HepG2 (cell line): ENCODE data around the gene CLCA4. TPM values are rescaled to one million over a fixed set of nuclear protein-coding genes. Genes with fewer than 3 reads are reported as not detected.
"Not testable (repeated sequence)": the region's sequence is repeated elsewhere in the genome, so short reads cannot be mapped to it uniquely, and the experiment has no call there.

Experiments used
- ATAC-seq: fragments of 200-7000 bp; cut with Tn5 transposase; 3 replicates; pipeline ENCODE4 v1.9.1; 2020; ENCODE audit warnings: mild to moderate bottlenecking, moderate library complexity
- BruUV-seq: library from RNA; stranded (reverse); fragments of 400-500 nt; replicated peaks from 2 replicates; lab custom pipeline; 2021; lab: Mats Ljungman, UMichigan
- CTCF ChIA-PET: fragments of 300-600 bp; formaldehyde crosslinking; extraction: SDS; loops from one replicate; lab custom pipeline; 2021; ENCODE audit warnings: low total read pairs, inconsistent platforms, low intra/inter-chr PET ratio; lab: Yijun Ruan, JAX
- POLR2A ChIA-PET: fragments of 350-600 bp; sonication (Branson Sonifier 250); formaldehyde crosslinking; loops from one replicate; lab custom pipeline; 2020; ENCODE audit warnings: antibody characterized with exemption, inconsistent platforms; lab: Yijun Ruan, JAX
- DNase-seq: peaks from one replicate; pipeline ENCODE4 v3.0.0-alpha.2; 2015; ENCODE audit warnings: low spot score
- FAIRE-seq: peaks from 3 replicates; lab custom pipeline; 2011; peaks lifted over from hg19 to GRCh38; lab: Jason Lieb, UNC
- H2AFZ ChIP-seq: one replicate; pipeline ENCODE4 v1.6.1; 2011; ENCODE audit warnings: low read length, inconsistent platforms
- H3K27ac ChIP-seq: fragments of 300-600 bp; 3 replicates; pipeline ENCODE4 v1.8.0; 2011; ENCODE audit warnings: mixed run types, mild to moderate bottlenecking, mixed read lengths, low read length, inconsistent platforms; ENCODE audit not compliant: insufficient read depth; ENCODE audit errors: extremely low read length
- H3K27me3 ChIP-seq, 2 experiments: fragments of 200-600 bp in 1 of 2; 2 replicates in 1 of 2; 3 replicates in 1 of 2; pipeline versions ENCODE4 v1.6.0 to v1.8.0; 2011; ENCODE audit warnings: low read length in 2 of 2, mild to moderate bottlenecking in 2 of 2, moderate library complexity in 2 of 2, inconsistent platforms in 1 of 2; ENCODE audit not compliant: insufficient read depth in 2 of 2, control insufficient read depth in 1 of 2
- H3K36me3 ChIP-seq, 2 experiments: fragments of 200-600 bp in 1 of 2; replicated peaks in 1 of 2; 2 replicates in 1 of 2; 3 replicates in 1 of 2; pipeline versions ENCODE4 v1.5.1 to v1.8.0; 2011; ENCODE audit warnings: low read length in 2 of 2, inconsistent platforms in 1 of 2; ENCODE audit not compliant: insufficient read depth in 2 of 2, control insufficient read depth in 1 of 2
- H3K4me1 ChIP-seq: 2 replicates; pipeline ENCODE4 v1.5.1; 2012; ENCODE audit warnings: low read length, inconsistent platforms; ENCODE audit not compliant: insufficient read depth
- H3K4me2 ChIP-seq: 2 replicates; pipeline ENCODE4 v1.6.0; 2011; ENCODE audit warnings: low read depth, low read length, inconsistent platforms
- H3K4me3 ChIP-seq, 3 experiments: fragments of 200-600 bp in 1 of 3; sonication (generic), shearing (Covaris generic) in 1 of 3; replicated peaks in 1 of 3; 2 replicates each; pipeline ENCODE4 v1.5.1; 2011 to 2016; ENCODE audit warnings: low read length in 3 of 3, inconsistent platforms in 2 of 3, low read depth in 2 of 3, mild to moderate bottlenecking in 2 of 3, control low read depth in 1 of 3, mixed read lengths in 1 of 3; ENCODE audit not compliant: insufficient read depth in 1 of 3
- H3K79me2 ChIP-seq: one replicate; pipeline ENCODE4 v1.6.1; 2011; ENCODE audit warnings: low read length, inconsistent platforms; ENCODE audit not compliant: insufficient read depth
- H3K9ac ChIP-seq: 2 replicates; pipeline ENCODE4 v1.6.0; 2011; ENCODE audit warnings: mild to moderate bottlenecking, low read depth, low read length, inconsistent platforms; ENCODE audit not compliant: insufficient read depth
- H3K9me3 ChIP-seq: 2 replicates; pipeline ENCODE4 v1.5.1; 2012; ENCODE audit warnings: mild to moderate bottlenecking, low read length
- H4K20me1 ChIP-seq: 2 replicates; pipeline ENCODE4 v1.6.0; 2011; ENCODE audit warnings: inconsistent platforms, mild to moderate bottlenecking, low read length, moderate library complexity; ENCODE audit not compliant: insufficient read depth
- FLYWCH1 ChIP-seq: sonication (generic); formaldehyde crosslinking; IDR thresholded peaks from 2 replicates; pipeline ENCODE4 v1.8.1; 2023; ENCODE audit warnings: mild to moderate bottlenecking, missing genetic modification reagents
- WGBS: methylation state at CpG from one replicate; pipeline ENCODE4 v1.1.6; 2017; ENCODE audit warnings: low lambda C conversion rate; 5-methylcytosine and 5-hydroxymethylcytosine counted together
- in situ Hi-C: cut with HindIII; loops from 2 replicates; pipeline ENCODE4 v1.10.0; 2017; ENCODE audit warnings: low pct_unique_long_range_greater_than_20kb; ENCODE audit not compliant: extremely low pct_ligation_motif_present
- intact Hi-C: fragments of 100-400 bp; cut with micrococcal nuclease; formaldehyde crosslinking; loops from one replicate; pipeline ENCODE4 v1.10.0; 2022; ENCODE audit not compliant: unreplicated experiment
- polyA plus RNA-seq, 8 experiments: library from polyadenylated mRNA; depleted of rRNA in 3 of 8; stranded (reverse) in 7 of 8; unstranded in 1 of 8; fragments of >200 nt; fragmentation: Illumina TruSeq in 4 of 8; extraction: Trizol in 4 of 8; gene quantifications; 2 replicates each; pipeline versions ENCODE4 v1.2.1 to v1.2.3, GENCODE V29; 2011 to 2016; ENCODE audit warnings: low read depth in 4 of 8, missing spikeins in 1 of 8, mixed read lengths in 1 of 8; ENCODE audit not compliant: insufficient read depth in 1 of 8
- total RNA-seq, 5 experiments: library from RNA; depleted of rRNA; stranded (reverse); fragments of >200 nt; fragmentation: Illumina TruSeq; extraction: Trizol; gene quantifications; 2 replicates each; pipeline ENCODE4 v1.2.3, GENCODE V29; 2016; ENCODE audit warnings: low read depth in 1 of 5
- TF ChIP-seq, protein P1 (sequence below): sonication (generic); formaldehyde crosslinking; IDR thresholded peaks from 2 replicates; pipeline ENCODE4 v1.5.0; 2020; ENCODE audit warnings: mild to moderate bottlenecking, low read depth, missing genetic modification reagents, borderline replicate concordance
- TF ChIP-seq, protein P2 (sequence below), 2 experiments: sonication (generic) in 1 of 2; formaldehyde crosslinking in 1 of 2; IDR thresholded peaks; 2 replicates each; pipeline versions ENCODE4 v1.4.0 to v1.6.1; 2018 to 2020; ENCODE audit warnings: missing genetic modification reagents in 2 of 2, borderline replicate concordance in 1 of 2, low read depth in 1 of 2, mild to moderate bottlenecking in 1 of 2, missing biosample characterization in 1 of 2
- TF ChIP-seq, protein P3 (sequence below), 2 experiments: fragments of 450-650 bp in 1 of 2; sonication (generic) in 1 of 2; formaldehyde crosslinking in 1 of 2; IDR thresholded peaks; 2 replicates each; pipeline versions ENCODE4 v1.6.1 to v1.8.0; 2016 to 2022; ENCODE audit warnings: antibody characterized with exemption in 1 of 2, mild to moderate bottlenecking in 1 of 2, missing genetic modification reagents in 1 of 2

Gene CLCA4
- total and polyA plus RNA-seq, 2 of the 13 experiments (the other 11 are each of a cell fraction or from before 2014, with no cell fraction given), result not detected

DNA sequence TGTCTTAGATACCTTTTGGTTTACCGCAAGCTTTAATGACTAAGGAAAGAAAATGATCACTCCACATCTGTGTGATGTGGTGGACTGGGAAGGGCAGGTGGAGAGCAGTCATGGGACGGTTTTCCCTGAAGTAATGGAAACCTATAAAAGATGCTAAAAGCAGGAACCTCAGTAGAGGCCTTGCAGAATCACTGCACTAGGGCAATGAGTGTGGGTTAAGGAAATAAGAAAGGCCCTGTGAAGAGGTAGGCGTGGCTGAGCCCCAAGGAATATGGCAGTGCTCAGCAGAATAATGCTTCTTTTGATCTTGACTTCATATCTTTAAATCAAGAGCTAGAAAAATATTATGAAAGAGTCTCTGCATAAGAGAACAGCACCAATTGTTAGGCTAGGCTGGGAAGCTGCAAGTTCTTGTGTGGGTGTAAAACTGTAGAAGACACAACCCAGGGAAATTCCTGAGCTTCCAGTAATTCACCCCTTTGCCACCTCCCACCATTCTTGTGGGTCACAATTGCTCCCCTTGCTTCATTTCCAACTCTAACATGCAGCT, 49.9 kb downstream of the CLCA4 start (continued):
- TF ChIP-seq, protein P1, sequence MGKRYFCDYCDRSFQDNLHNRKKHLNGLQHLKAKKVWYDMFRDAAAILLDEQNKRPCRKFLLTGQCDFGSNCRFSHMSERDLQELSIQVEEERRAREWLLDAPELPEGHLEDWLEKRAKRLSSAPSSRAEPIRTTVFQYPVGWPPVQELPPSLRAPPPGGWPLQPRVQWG (CRISPR knock-in tag), result no peak
- TF ChIP-seq, protein P2, sequence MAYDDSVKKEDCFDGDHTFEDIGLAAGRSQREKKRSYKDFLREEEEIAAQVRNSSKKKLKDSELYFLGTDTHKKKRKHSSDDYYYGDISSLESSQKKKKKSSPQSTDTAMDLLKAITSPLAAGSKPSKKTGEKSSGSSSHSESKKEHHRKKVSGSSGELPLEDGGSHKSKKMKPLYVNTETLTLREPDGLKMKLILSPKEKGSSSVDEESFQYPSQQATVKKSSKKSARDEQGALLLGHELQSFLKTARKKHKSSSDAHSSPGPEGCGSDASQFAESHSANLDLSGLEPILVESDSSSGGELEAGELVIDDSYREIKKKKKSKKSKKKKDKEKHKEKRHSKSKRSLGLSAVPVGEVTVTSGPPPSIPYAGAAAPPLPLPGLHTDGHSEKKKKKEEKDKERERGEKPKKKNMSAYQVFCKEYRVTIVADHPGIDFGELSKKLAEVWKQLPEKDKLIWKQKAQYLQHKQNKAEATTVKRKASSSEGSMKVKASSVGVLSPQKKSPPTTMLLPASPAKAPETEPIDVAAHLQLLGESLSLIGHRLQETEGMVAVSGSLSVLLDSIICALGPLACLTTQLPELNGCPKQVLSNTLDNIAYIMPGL (CRISPR knock-in tag; IDR thresholded peaks at IDR 0.05; ENCODE audit: borderline replicate concordance in 1 of 2, low read depth in 1 of 2), result no peak
- TF ChIP-seq FLYWCH1 (CRISPR knock-in tag), result no peak

DNA sequence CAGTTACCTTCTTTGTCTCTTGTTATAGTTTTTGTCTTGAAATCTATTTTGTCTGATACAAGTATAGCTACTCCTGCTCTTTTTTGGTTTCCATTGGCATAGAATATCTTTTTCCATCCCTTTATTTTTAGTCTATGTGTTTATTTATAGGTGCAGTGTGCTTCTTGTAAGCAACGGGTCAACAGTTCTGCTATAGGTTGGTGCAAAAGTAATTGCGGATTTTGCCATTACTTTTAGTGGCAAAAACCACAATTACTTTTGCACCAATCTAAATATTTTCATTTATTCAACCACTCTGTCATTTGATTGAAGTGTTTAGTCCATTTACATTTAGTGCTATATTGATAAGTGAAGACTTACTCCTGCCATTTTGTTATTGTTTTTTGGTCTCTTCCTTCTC, 59.2 kb downstream of the CLCA4 start:
- DNase-seq, BruUV-seq, H3K27ac ChIP-seq, in situ Hi-C loops, POLR2A ChIA-PET, H3K36me3 ChIP-seq, H3K4me2 ChIP-seq, ATAC-seq, H4K20me1 ChIP-seq, H3K4me1 ChIP-seq, H3K27me3 ChIP-seq, CTCF ChIA-PET, H3K9me3 ChIP-seq, FAIRE-seq, H3K4me3 ChIP-seq, H3K79me2 ChIP-seq, intact Hi-C loops, H2AFZ ChIP-seq, H3K9ac ChIP-seq: not testable (repeated sequence)
- 0% methylated on average over 2 of the region's 2 CpGs for WGBS
- TF ChIP-seq, protein P3, sequence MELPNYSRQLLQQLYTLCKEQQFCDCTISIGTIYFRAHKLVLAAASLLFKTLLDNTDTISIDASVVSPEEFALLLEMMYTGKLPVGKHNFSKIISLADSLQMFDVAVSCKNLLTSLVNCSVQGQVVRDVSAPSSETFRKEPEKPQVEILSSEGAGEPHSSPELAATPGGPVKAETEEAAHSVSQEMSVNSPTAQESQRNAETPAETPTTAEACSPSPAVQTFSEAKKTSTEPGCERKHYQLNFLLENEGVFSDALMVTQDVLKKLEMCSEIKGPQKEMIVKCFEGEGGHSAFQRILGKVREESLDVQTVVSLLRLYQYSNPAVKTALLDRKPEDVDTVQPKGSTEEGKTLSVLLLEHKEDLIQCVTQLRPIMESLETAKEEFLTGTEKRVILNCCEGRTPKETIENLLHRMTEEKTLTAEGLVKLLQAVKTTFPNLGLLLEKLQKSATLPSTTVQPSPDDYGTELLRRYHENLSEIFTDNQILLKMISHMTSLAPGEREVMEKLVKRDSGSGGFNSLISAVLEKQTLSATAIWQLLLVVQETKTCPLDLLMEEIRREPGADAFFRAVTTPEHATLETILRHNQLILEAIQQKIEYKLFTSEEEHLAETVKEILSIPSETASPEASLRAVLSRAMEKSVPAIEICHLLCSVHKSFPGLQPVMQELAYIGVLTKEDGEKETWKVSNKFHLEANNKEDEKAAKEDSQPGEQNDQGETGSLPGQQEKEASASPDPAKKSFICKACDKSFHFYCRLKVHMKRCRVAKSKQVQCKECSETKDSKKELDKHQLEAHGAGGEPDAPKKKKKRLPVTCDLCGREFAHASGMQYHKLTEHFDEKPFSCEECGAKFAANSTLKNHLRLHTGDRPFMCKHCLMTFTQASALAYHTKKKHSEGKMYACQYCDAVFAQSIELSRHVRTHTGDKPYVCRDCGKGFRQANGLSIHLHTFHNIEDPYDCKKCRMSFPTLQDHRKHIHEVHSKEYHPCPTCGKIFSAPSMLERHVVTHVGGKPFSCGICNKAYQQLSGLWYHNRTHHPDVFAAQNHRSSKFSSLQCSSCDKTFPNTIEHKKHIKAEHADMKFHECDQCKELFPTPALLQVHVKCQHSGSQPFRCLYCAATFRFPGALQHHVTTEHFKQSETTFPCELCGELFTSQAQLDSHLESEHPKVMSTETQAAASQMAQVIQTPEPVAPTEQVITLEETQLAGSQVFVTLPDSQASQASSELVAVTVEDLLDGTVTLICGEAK (IDR thresholded peaks at IDR 0.05), result peak; percentile 75
- TF ChIP-seq, protein P3 (CRISPR knock-in tag; IDR thresholded peaks at IDR 0.05), result not testable (repeated sequence)
